Lower leg skin (tissue), 3 donors: ENCODE data around the gene REEP6.

Experiments used
- POLR2A ChIP-seq, 2 donors: fragments of 450-650 bp; IDR thresholded peaks; one replicate each; pipeline ENCODE4 v1.6.1; 2016 to 2017; ENCODE audit warnings: antibody characterized with exemption in 2 of 2, mild to moderate bottlenecking in 1 of 2, moderate library complexity in 1 of 2
- TF ChIP-seq, protein P1 (sequence below), 3 donors: fragments of 450-650 bp; IDR thresholded peaks; one replicate each; pipeline ENCODE4 v1.5.1; 2016; ENCODE audit warnings: antibody characterized with exemption in 3 of 3, mild to moderate bottlenecking in 3 of 3, moderate library complexity in 2 of 3

DNA sequence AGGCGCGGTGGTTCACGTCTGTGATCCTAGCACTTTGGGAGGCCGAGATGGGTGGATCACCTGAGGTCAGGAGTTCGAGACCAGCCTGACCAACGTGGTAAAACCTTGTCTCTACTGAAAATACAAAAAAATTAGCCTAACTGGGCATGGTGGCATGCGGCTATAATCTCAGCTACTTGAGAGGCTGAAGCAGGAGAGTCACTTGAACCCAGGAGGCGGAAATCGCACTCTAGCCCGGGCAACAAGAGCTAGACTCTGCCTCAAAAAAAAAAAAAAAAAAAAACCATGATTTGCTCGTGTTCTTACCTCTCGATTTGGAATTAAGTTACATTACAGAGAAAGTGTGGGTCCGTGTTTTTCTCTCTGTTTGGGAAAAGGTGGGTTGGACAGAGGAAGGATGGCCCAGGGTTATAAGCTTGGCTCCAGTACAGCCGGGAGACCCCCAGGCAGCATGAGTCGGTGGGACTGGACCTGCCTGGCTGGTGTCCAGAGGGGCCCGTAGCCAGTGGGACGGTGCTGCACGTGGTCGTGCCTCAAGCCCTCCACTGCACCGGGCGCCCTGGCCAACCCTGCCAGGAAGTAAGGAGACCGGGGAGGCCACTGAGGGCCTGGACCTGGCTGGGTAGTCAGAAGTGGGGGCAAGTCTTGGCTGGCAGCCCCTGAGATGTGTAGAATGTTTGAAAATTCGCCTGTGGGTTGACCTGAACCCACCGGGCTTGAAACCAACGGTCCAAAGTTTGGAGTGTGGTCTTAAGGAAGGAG lies 49.1 kb upstream of the REEP6 start:
- TF ChIP-seq, protein P1, sequence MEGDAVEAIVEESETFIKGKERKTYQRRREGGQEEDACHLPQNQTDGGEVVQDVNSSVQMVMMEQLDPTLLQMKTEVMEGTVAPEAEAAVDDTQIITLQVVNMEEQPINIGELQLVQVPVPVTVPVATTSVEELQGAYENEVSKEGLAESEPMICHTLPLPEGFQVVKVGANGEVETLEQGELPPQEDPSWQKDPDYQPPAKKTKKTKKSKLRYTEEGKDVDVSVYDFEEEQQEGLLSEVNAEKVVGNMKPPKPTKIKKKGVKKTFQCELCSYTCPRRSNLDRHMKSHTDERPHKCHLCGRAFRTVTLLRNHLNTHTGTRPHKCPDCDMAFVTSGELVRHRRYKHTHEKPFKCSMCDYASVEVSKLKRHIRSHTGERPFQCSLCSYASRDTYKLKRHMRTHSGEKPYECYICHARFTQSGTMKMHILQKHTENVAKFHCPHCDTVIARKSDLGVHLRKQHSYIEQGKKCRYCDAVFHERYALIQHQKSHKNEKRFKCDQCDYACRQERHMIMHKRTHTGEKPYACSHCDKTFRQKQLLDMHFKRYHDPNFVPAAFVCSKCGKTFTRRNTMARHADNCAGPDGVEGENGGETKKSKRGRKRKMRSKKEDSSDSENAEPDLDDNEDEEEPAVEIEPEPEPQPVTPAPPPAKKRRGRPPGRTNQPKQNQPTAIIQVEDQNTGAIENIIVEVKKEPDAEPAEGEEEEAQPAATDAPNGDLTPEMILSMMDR (IDR thresholded peaks at IDR 0.05), result no peak
- TF ChIP-seq POLR2A (IDR thresholded peaks at IDR 0.05), result no peak
